H9 (cell line): ENCODE results near the gene IL12RB2. TPM values are rescaled to one million over a fixed set of nuclear protein-coding genes. Genes with fewer than 3 reads are reported as not detected.

Experiments used
- DNase-seq: peaks from one replicate; pipeline ENCODE4 v3.0.0-alpha.2; 2017
- H2AFZ ChIP-seq: one replicate; pipeline ENCODE4 v1.6.1; 2013; ENCODE audit warnings: mild to moderate bottlenecking, low read length, control low read depth, moderate library complexity
- H2AK5ac ChIP-seq: 2 replicates; pipeline ENCODE4 v1.6.1; 2013; ENCODE audit warnings: low read length, control low read depth, mixed read lengths; ENCODE audit not compliant: insufficient read length
- H2BK120ac ChIP-seq: one replicate; pipeline ENCODE4 v1.6.1; 2013; ENCODE audit warnings: low read depth, mild to moderate bottlenecking, low read length, control low read depth, inconsistent platforms; ENCODE audit not compliant: poor library complexity, severe bottlenecking
- H2BK12ac ChIP-seq: 2 replicates; pipeline ENCODE4 v1.6.1; 2013; ENCODE audit warnings: low read length, control low read depth, mixed read lengths, low read depth; ENCODE audit not compliant: insufficient read length
- H2BK15ac ChIP-seq: 2 replicates; pipeline ENCODE4 v1.6.1; 2013; ENCODE audit warnings: low read depth, low read length, control low read depth
- H2BK20ac ChIP-seq: one replicate; pipeline ENCODE4 v1.6.1; 2013; ENCODE audit warnings: low read depth, mild to moderate bottlenecking, low read length, control low read depth, inconsistent platforms; ENCODE audit not compliant: poor library complexity, severe bottlenecking
- H2BK5ac ChIP-seq: 2 replicates; pipeline ENCODE4 v1.6.1; 2013; ENCODE audit warnings: low read length, control low read depth, mixed read lengths; ENCODE audit not compliant: insufficient read length
- H3K14ac ChIP-seq: 2 replicates; pipeline ENCODE4 v1.6.1; 2013; ENCODE audit warnings: low read length, control low read depth; ENCODE audit not compliant: insufficient read depth
- H3K18ac ChIP-seq: 2 replicates; pipeline ENCODE4 v1.6.1; 2013; ENCODE audit warnings: low read depth, mild to moderate bottlenecking, mixed read lengths, low read length, control low read depth; ENCODE audit not compliant: insufficient read length
- H3K23ac ChIP-seq: 2 replicates; pipeline ENCODE4 v1.6.1; 2013; ENCODE audit warnings: low read length, control low read depth, mixed read lengths, low read depth; ENCODE audit not compliant: insufficient read length
- H3K23me2 ChIP-seq: 2 replicates; pipeline ENCODE4 v1.6.1; 2013; ENCODE audit warnings: low read depth, mild to moderate bottlenecking, mixed read lengths, low read length, control low read depth; ENCODE audit not compliant: insufficient read length, poor library complexity, severe bottlenecking
- H3K27ac ChIP-seq: 2 replicates; pipeline ENCODE4 v1.5.1; 2013; ENCODE audit warnings: low read length, control low read depth, mixed read lengths, low read depth; ENCODE audit not compliant: insufficient read length
- H3K27me3 ChIP-seq: 2 replicates; pipeline ENCODE4 v1.6.1; 2013; ENCODE audit warnings: low read length, control low read depth, inconsistent platforms; ENCODE audit not compliant: insufficient read depth
- H3K4ac ChIP-seq: 2 replicates; pipeline ENCODE4 v1.6.1; 2013; ENCODE audit warnings: low read depth, mild to moderate bottlenecking, control low read depth, inconsistent platforms, low read length, moderate library complexity
- H3K4me1 ChIP-seq: 2 replicates; pipeline ENCODE4 v1.6.1; 2013; ENCODE audit warnings: low read length, control low read depth, inconsistent platforms; ENCODE audit not compliant: insufficient read depth
- H3K4me2 ChIP-seq: 2 replicates; pipeline ENCODE4 v1.6.1; 2013; ENCODE audit warnings: low read length, control low read depth, mixed read lengths; ENCODE audit not compliant: insufficient read length, insufficient read depth
- H3K56ac ChIP-seq: 2 replicates; pipeline ENCODE4 v1.6.1; 2013; ENCODE audit warnings: low read depth, mild to moderate bottlenecking, mixed read lengths, low read length, control low read depth; ENCODE audit not compliant: insufficient read length
- H3K79me1 ChIP-seq: 2 replicates; pipeline ENCODE4 v1.6.1; 2013; ENCODE audit warnings: low read depth, mild to moderate bottlenecking, moderate library complexity, low read length, control low read depth, inconsistent platforms; ENCODE audit not compliant: insufficient read depth, poor library complexity, severe bottlenecking
- H3K79me2 ChIP-seq: 2 replicates; pipeline ENCODE4 v1.6.1; 2013; ENCODE audit warnings: low read length, control low read depth, inconsistent platforms; ENCODE audit not compliant: insufficient read depth
- H3K9ac ChIP-seq: 2 replicates; pipeline ENCODE4 v1.6.1; 2013; ENCODE audit warnings: low read length, control low read depth, mixed read lengths; ENCODE audit not compliant: insufficient read length; ENCODE audit errors: extremely low read depth
- H3K9me3 ChIP-seq: one replicate; pipeline ENCODE4 v1.6.1; 2013; ENCODE audit warnings: low read depth, low read length, inconsistent platforms; ENCODE audit not compliant: control insufficient read depth
- H3T11ph ChIP-seq: one replicate; pipeline ENCODE4 v1.6.1; 2013; ENCODE audit warnings: mild to moderate bottlenecking, low read length, control low read depth, inconsistent platforms
- H4K20me1 ChIP-seq: one replicate; pipeline ENCODE4 v1.6.1; 2013; ENCODE audit not compliant: control insufficient read depth, insufficient read length, insufficient read depth
- H4K5ac ChIP-seq: 2 replicates; pipeline ENCODE4 v1.6.1; 2013; ENCODE audit warnings: low read depth, mild to moderate bottlenecking, mixed read lengths, low read length, control low read depth; ENCODE audit not compliant: insufficient read length
- H4K8ac ChIP-seq: replicated peaks from 2 replicates; pipeline ENCODE4 v1.6.1; 2013; ENCODE audit warnings: low read length, control low read depth, mixed read lengths, low read depth; ENCODE audit not compliant: insufficient read length
- H4K91ac ChIP-seq: 2 replicates; pipeline ENCODE4 v1.6.1; 2013; ENCODE audit warnings: low read depth, mild to moderate bottlenecking, moderate library complexity, mixed read lengths, low read length, control low read depth; ENCODE audit not compliant: insufficient read length
- H3K27ac Mint-ChIP-seq, 3 experiments: 2 replicates in 2 of 3; 3 replicates in 1 of 3; pipeline ENCODE4 v1.8.0; 2020 to 2021; ENCODE audit warnings: mixed read lengths in 3 of 3, mild to moderate bottlenecking in 1 of 3, moderate library complexity in 1 of 3
- H3K27me3 Mint-ChIP-seq: 2 replicates; pipeline ENCODE4 v1.8.0; 2021; ENCODE audit warnings: low read depth, mild to moderate bottlenecking, moderate library complexity, mixed read lengths
- H3K36me3 Mint-ChIP-seq, 3 experiments: 2 replicates in 2 of 3; 3 replicates in 1 of 3; pipeline ENCODE4 v1.8.0; 2020 to 2021; ENCODE audit warnings: low read depth in 3 of 3, mixed read lengths in 3 of 3; ENCODE audit not compliant: insufficient read depth in 1 of 3
- H3K4me1 Mint-ChIP-seq, 2 experiments: 2 replicates each; pipeline ENCODE4 v1.8.0; 2020; ENCODE audit warnings: mixed read lengths in 2 of 2
- H3K4me3 Mint-ChIP-seq, 2 experiments: 2 replicates in 1 of 2; 3 replicates in 1 of 2; pipeline ENCODE4 v1.8.0; 2020 to 2021; ENCODE audit warnings: mild to moderate bottlenecking in 2 of 2, mixed read lengths in 2 of 2, moderate library complexity in 1 of 2
- H3K9me3 Mint-ChIP-seq, 2 experiments: 2 replicates in 1 of 2; 3 replicates in 1 of 2; pipeline ENCODE4 v1.8.0; 2020; ENCODE audit warnings: mild to moderate bottlenecking in 2 of 2, mixed read lengths in 2 of 2, moderate library complexity in 1 of 2
- WGBS: extraction: QIAGEN DNeasy Blood & Tissue Kit; methylation state at CpG from one replicate; pipeline ENCODE4 v1.1.7; 2013; ENCODE audit warnings: missing lambda C conversion rate, low lambda C conversion rate, mixed read lengths; ENCODE audit not compliant: insufficient read length; ENCODE audit errors: extremely low coverage; 5-methylcytosine and 5-hydroxymethylcytosine counted together
- total RNA-seq: library from RNA; stranded (reverse); gene quantifications from 2 replicates; pipeline ENCODE4 v1.2.1, GENCODE V29; 2021
- TF ChIP-seq, protein P1 (sequence below): fragments of 200-600 bp; sonication (generic); conservative IDR thresholded peaks from 3 replicates; pipeline ENCODE4 v1.8.0; 2021; ENCODE audit warnings: antibody characterized with exemption, mild to moderate bottlenecking

IL12RB2 gene
- total RNA-seq, 1 experiment from 2014 or later: 0.77 TPM

DNA sequence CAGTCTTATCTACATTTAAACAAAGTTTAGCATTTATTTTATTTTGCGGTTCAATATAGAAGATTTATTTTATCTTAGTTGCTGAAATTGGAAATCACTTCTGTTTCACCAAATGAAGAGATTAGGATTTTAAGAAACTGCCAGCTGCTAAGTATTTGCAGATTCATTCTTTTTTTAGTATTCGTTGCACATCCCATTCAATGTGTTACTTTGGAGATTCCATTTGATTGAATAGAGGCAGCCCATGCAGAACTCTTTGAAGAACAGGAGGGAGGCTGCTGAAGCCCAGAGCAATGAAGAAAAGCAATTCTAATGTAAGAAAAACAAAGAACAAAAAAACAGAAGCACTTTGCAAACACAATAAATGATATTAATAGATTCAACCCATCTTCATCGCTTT lies 38.6 kb upstream of the IL12RB2 start:
- peaks cover 4 to 11% of the 10 kb centered on the region in 2 experiments; a peak in 2 of 4 replicates for H3K4me1 Mint-ChIP-seq
- no peak overlapping the region for H4K91ac ChIP-seq
- no peak overlapping the region for H3T11ph ChIP-seq
- DNase-seq: no peak
- H3K4me2 ChIP-seq: no peak overlapping the region
- no peak overlapping the region for H3K56ac ChIP-seq
- no peak overlapping the region for H2BK15ac ChIP-seq
- H3K79me1 ChIP-seq: no peaks in the 10 kb centered on the region
- no peak overlapping the region for H2BK20ac ChIP-seq
- no peak overlapping the region for H2BK5ac ChIP-seq
- H3K27me3 Mint-ChIP-seq: no peaks in the 10 kb centered on the region; the same call in 1 of the 2 replicates
- H2AK5ac ChIP-seq: no peak overlapping the region
- TF ChIP-seq, protein P1, sequence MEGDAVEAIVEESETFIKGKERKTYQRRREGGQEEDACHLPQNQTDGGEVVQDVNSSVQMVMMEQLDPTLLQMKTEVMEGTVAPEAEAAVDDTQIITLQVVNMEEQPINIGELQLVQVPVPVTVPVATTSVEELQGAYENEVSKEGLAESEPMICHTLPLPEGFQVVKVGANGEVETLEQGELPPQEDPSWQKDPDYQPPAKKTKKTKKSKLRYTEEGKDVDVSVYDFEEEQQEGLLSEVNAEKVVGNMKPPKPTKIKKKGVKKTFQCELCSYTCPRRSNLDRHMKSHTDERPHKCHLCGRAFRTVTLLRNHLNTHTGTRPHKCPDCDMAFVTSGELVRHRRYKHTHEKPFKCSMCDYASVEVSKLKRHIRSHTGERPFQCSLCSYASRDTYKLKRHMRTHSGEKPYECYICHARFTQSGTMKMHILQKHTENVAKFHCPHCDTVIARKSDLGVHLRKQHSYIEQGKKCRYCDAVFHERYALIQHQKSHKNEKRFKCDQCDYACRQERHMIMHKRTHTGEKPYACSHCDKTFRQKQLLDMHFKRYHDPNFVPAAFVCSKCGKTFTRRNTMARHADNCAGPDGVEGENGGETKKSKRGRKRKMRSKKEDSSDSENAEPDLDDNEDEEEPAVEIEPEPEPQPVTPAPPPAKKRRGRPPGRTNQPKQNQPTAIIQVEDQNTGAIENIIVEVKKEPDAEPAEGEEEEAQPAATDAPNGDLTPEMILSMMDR: no peak
- H3K27me3 ChIP-seq: no peaks in the 10 kb centered on the region
- H2AFZ ChIP-seq: no peak overlapping the region
- H3K79me2 ChIP-seq: no peaks in the 10 kb centered on the region
- no peak overlapping the region for H4K8ac ChIP-seq
- H4K5ac ChIP-seq: no peak overlapping the region
- H3K27ac Mint-ChIP-seq: no peak overlapping the region
- no CpG with 5 or more reads among the region's 3 CpGs for WGBS
- H3K4me1 ChIP-seq: no peaks in the 10 kb centered on the region
- peaks cover 4% of the 10 kb centered on the region for H3K9me3 ChIP-seq
- H2BK12ac ChIP-seq: no peak overlapping the region
- H2BK120ac ChIP-seq: no peak overlapping the region
- H3K14ac ChIP-seq: no peak overlapping the region
- H3K9ac ChIP-seq: no peak overlapping the region
- H3K36me3 Mint-ChIP-seq: peaks cover 4 to 12% (median 4%) of the 10 kb centered on the region in 3 experiments; a peak in 5 of 7 replicates
- no peaks in the 10 kb centered on the region for H3K23me2 ChIP-seq
- H3K9me3 Mint-ChIP-seq: peaks cover 12 to 14% of the 10 kb centered on the region in 2 experiments
- H3K23ac ChIP-seq: no peak overlapping the region
- no peak overlapping the region for H3K27ac ChIP-seq
- no peak overlapping the region for H3K4ac ChIP-seq
- H3K18ac ChIP-seq: no peak overlapping the region
- H4K20me1 ChIP-seq: no peaks in the 10 kb centered on the region
- H3K4me3 Mint-ChIP-seq: no peak overlapping the region
